Gastrocnemius medialis (tissue), 4 donors: ENCODE data around the gene GIT2.

Source experiments
- CTCF ChIP-seq, 5 experiments: fragments of 450-650 bp in 3 of 5; fragments of 200-600 bp in 2 of 5; sonication (generic) in 2 of 5; IDR thresholded peaks in 4 of 5; conservative IDR thresholded peaks in 1 of 5; 1 replicate in 4 of 5; 2 replicates in 1 of 5; pipeline ENCODE4 v1.5.1; 2016 to 2019; ENCODE audit warnings: antibody characterized with exemption in 5 of 5, mild to moderate bottlenecking in 3 of 5, moderate library complexity in 3 of 5
- POLR2A ChIP-seq, 2 donors: fragments of 450-650 bp; IDR thresholded peaks; one replicate each; pipeline ENCODE4 v1.6.1; 2017; ENCODE audit warnings: antibody characterized with exemption in 2 of 2, mild to moderate bottlenecking in 2 of 2, moderate library complexity in 2 of 2

- TF ChIP-seq CTCF (IDR thresholded peaks at IDR 0.05 in 4 of 5, conservative IDR thresholded peaks at IDR 0.05 in 1 of 5) (no peak), POLR2A (IDR thresholded peaks at IDR 0.05) (no peak)
Observed at GRCh38 chr12:109952873-109953272, 43.3 kb downstream of the GIT2 start.
